ENCODE measurements around the gene ROR1. TPM values are rescaled to one million over a fixed set of nuclear protein-coding genes. Genes with fewer than 3 reads are reported as not detected.
A peak's percentile ranks its signal among the peaks of the same experiment; 100 is the strongest.

The ROR1 gene
- total RNA-seq, 1 donor from 2014 or later, result 13.6 TPM

DNA sequence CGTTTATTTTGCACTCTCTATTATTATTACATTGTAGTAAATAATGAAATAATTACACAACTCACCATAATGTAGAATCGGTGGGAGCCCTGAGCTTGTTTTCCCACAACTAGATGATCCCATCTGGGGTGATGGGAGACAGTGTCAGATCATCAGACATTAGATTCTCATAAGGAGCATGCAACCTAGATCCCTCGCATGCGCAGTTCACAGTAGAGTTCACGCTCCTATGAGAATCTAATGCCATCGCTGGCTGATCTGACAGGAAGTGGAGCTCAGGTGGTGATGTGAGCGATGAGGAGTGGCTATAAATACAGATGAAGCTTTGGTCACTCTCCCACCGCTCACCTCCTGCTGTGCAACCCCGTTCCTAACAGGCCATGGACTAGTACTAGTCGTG, 112.1 kb downstream of the ROR1 start:
- DNase-seq, result no peak

DNA sequence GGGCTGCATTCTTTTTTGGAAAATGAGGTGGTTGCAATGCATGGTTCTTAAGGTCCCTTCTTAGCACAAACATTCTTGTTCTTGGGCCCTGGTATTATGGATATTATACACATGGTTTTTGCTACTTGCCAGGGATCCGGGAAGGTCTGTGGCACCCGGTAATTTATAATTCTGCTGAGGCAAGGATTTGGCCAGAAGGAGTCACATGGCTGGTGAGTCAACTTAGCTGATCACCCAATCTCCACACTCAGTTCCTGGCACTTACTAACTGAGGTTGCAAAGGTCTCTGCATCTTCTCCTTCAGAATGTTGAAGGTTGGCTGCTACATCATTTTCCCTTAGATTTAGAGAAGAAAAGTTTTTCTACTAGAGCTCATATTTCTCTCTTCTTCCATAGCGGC, 112.5 kb downstream of the ROR1 start:
- DNase-seq, result no peak

DNA sequence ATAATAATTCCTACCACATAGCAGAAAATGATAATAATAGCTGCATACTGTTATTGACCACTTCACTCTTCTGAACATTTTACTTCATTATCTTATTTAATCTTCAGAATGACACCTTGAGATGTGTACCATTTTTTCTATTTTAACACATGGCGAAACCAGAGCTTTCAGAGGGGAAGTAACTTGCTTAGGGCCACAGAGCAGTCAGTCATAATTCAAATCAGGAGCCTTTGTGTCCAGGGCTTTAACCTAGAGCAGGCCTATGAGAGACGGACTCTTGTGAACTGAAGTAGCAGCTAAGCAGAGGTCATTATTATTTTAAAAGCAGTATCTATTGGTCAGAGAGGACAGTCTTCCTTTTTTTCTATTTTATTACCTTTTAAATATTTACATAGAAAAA, 114.0 kb downstream of the ROR1 start:
- DNase-seq, result no peak

DNA sequence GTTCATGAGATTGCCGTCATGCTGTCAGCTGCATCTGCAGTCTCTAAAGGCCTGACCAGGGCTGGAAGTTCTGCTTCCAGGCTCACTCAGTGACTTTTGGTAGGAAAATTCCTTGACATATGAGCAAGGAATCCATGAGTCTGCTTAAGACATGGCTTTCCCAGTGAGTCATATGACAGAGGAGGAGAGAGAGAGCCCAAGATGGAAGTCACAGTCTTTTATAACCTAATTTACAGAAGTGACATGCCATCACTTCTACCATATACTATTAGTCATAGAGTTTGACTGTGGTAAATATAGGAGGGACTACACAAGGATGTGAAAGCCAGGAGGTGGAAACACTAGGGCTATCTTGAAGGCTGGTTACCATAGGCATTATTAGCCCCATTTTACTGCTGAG, 115.2 kb downstream of the ROR1 start:
- DNase-seq, result no peak

DNA sequence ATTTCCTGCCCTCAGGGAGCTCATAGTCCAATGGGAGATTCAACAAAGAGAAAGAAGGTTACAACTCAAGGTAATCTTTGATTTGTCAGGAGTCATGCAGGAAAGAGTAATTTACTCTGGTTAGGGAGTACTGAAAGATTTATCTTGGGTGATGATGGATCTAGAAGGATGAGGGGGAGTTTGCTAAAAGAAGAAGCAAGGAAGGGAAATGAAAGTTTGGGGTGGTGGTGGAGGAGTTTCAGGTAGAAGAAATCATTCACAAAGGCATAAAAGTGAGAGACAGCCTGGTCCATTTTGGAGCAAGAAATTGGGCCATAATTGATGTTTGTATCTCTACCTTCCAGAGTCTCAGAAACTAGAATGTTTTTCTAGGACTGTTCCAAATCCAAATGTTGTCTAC, 116.7 kb downstream of the ROR1 start:
- DNase-seq, result no peak

DNA sequence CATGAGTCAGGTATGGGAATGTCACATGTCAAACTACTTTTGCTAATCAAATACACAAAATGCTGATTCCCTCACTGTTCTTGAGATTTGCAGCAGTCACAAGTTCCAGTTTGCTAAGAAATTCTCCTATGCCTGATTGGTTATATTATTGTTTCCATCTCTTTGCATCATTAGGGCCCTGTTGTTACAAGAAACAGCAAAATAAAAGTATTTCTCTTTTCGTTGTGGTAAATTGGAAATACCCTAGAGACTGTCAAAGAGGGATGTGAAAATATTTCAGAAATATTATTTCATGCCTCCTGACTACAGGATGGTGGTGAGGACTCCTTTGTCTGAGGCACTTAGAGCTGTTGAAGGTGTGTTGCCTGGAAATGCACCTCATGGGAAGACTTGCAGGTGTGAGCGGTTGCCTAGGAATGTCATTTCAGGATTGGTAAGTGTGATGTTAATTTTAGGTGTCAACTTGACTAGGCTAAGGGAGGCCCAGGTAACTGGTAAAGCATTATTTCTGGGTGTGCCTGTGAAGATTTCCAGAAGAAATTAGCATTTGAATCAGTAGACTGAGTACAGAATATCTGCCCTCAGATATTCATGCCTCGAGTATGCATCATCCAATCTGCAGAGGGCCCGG, 117.4 kb downstream of the ROR1 start:
- no peak for DNase-seq

DNA sequence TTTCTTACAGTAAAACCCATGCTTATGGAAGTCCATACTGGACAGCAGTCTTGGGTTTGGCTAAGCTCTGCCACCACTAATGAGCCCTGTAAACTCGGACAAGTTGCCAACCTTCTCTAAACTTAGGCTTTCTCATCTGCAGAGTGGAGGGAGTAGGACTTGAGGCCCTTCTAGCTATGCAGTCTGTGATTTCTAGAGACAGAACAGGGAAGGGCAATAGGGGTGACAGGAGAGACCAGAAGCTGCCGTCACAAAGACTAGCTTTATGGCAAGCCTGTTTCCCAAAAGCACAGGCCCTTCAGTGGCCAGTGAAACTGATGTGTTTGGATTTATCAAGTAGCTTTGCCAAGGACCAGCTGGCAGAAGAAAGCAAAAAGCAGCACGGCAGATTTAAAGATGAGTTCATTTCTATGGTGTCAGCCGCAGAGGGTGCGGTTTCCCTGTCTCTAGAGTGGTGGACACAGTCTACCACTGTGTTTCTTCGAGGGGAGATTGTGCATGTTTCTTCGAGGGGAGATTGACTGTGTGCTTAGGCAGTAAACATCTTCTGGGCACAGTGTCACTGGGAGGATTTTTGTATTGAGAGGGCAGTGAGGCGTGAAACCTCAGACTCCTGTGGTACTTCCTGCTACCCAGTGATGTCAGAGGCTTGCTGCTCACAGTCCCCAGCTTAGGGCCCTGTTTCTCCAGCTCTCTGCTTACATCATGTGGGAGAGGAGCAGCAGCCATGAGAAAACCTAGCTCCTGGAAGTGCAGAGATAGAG, 119.0 kb downstream of the ROR1 start:
- peak; percentile 39 for DNase-seq

DNA sequence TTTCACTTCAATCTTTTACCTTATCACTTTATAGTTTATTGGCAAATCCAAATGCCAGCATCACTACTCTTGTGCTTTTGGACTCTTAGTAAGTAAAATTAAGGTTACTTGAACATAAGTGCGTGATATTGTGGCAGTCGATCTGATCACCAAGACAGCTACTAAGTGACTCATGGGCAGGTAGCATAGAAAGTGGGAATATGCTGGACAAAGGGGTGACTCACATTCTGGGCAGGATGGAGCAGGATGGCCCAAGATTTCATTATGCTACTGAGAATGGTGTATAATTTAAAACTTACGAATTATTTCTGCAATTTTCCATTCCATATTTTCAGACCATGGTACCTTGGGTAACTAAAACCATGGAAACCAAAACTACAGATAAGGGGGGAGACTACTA, 120.2 kb downstream of the ROR1 start:
- no peak for DNase-seq

DNA sequence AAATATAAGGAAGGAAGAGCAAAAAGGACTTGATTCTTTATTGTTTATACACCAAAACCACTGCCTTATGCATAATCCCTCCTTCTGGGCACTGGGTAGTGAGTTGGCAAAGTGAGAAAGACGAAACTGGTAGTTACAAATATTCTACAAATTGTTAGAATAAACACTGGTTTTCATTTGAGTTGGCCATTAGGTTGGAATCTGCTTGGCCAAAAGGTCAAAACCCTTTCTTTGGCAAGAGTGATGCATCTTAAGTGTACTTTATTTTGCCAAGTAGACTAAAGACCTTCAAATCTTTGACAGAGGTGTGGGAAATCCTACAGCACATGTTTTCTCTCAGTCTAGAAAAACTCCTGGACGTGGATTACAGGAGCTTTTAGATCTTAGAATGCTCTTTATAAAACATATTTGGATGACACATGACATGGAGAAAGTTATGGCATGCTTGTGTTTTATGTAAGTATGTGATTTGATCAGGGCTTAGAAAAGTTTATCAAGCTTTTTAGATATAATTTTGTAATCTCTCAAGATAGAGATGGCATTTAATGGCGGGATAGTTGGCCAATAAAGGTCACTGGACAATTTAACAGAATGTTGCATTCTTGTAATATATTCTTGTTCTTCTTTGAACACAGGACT, 120.9 kb downstream of the ROR1 start:
- DNase-seq, result no peak

DNA sequence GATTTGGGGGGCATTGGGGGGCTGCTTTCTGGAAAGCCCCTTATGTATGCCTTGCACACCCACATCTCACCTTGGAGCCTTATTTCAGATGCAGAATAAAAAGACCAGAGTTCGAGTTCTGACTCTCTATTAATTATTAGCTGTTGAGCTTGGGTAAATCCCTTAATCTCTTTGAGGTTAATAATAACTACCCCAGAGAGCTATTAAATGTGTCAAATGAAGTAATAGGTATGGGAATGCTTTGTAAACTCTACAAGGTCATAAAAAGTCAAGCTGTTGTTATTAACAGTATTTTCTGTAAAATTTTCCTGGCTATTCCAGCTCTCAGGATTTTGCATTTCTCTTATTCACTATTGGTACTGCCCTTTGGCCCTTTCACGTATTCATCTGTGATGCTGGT, 122.9 kb downstream of the ROR1 start:
- DNase-seq, result no peak

DNA sequence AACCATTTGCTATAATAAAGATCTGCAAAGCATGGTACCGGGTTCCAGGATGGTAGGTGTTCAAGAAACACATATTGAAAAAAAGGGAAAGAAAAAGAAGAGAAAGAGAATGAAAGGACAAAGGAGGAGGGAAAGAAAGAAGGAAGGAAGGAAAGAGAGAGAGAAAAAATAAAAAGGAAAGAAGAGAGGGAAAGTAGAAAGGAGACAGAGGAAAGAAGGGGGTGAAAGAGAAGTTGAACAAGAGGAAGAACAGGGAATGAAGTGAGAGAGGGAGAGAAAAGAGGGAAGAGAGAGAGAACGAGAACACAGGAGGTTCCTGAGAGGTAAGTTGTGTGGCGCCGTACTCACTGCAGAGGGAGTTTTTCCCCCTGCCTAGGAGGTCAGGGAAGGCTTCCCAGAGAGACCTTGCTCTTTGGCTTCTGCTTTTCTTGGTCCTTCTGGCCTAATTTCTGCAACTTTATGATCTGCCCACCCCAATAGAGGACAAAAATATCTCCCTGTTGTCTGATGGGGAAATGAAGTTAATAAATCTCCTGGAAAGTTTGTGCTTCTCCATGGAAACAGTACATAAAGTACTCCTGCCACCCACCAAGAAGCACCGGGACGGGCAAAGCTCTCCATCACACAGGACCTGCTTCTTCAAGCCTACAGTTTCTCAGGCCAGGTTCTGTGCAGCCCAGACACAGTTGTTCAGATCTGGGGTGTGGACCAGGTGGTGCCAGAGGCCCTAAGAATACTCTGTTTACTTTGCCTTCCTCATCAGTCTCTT, 124.8 kb downstream of the ROR1 start:
- no peak for DNase-seq

DNA sequence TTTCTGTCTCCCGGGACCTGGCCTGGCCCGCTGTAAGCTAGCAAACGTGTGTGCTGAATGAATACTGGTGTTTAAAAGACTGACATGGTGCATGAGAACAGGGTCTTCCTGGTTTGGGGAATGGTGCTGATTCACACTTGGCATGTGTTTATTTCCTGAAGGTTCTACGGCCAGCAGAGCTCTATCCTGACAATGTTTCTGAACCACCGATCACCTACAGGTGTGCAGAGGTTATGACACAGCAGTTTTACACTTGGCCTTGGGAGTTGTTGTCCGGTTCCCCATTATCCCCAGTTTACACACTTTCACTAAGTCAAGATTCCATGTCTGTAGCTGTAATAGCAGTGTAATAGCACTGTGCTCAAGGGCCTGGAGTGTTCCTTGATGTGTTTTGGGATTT, 127.3 kb downstream of the ROR1 start:
- DNase-seq, result no peak

DNA sequence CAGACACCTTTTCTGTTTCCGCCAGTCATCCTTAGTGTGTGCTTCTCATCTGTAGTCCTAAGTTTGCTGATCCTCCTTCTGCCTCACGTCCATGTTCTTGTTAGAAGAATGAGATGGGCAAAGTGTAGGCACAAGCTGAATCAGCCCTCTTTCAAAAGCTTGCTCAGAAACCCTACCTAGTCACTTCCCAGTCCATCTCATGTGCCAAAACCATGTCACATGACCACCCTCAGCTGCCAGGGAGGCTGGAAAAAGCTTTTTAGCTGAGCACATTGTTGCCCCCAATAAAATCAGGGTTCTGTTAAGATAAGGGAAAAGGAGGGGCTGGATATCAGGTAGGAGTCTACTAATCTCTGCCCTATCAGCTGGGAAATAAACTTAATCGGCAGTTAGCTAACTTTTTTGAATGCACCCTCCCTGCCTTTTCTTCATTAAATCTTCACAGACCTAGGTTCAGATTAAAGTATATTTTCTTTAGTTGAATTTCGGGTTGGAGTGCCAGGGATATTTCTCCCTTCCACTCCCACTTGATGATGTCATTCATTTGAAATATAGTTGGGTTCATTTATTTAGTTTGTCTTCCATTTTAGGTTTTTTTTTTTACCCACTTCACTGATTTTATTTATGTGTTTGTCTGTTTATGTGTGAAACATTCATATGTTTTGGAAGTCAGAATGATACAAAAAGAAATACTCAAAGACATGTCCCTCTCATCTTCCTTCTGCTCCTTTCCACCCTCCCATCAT, 129.2 kb downstream of the ROR1 start:
- DNase-seq, result no peak

DNA sequence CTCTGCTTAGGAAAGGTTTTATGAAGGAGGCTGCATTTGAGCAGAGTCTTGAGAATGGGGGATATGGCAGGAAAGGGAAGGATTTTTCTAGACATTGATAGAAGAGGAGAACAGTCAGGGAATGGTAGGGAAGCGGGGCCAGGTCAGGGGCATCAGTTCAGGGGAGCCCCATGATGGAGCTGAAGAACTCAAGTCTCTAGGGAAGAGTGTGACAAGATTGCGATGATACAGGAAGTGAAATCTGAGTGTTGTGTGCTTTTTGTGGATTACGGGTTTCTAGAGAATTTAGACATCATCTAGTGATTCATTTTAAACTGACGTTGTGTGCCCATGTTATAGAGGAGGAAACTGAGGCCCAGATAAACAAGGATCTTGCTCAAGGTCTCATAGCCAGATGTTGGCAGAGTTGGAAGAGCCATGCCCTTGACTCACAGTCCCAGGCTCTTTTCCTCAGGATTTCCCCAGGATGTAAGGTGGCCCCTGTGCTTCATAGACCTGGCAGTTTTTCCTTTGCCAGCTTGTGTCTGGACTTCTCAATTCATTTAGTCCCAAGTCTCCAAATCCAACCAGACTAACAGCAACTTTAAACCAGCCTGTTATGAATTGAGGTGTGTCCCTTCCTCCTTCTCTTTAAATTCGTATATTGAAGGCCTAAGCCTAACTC, 130.3 kb downstream of the ROR1 start:
- DNase-seq, result no peak

DNA sequence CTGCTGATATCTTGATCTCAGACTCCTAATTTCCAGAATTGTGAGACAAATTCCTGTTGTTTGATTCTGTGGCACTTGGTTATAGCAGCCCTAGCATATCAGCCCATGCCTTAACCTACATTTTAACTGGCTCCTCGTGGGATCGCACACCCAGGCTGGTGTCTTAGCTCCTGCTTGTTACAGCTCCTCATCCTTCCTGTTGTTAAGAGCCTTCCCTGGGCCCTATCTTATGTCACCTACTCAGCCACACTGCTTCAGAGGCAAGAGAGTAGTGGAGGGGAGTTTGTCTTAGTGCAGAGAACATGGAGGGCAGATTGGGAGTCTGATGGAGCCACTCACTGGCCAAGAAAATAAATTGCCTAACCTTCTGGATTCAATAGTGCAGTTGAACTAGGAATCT, 131.0 kb downstream of the ROR1 start:
- no peak for DNase-seq

DNA sequence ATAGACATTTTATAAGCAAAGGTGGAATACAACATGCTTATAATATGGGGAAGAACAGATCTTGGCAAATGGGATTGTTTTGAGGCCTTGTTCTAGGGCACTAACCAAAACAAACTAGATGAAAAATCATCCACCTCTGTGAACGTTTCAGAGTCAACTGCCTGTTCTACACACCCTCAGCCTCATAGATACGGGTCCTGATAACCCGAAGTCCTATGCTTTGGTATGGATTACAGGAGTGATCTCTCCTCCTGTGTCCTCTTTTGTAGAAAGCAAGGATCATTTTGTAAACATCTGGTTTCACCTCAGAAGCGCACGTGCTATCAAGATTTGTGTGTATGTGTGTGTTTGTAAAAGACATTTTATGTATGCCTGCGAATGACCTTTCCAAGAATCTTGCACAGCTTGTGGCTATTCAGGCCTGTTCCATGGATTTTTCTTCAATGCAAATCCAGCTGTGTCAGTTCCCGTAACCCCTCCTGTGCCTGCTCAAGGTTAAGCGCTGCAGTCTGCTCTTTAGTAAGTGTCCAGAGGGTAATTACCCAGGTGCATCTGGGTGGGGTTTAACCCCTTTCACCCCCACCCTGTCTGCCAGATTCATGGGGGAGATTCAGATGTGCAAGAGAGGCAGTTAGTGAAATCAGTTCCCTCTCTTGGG, 132.4 kb downstream of the ROR1 start:
- DNase-seq, result peak; percentile 45

DNA sequence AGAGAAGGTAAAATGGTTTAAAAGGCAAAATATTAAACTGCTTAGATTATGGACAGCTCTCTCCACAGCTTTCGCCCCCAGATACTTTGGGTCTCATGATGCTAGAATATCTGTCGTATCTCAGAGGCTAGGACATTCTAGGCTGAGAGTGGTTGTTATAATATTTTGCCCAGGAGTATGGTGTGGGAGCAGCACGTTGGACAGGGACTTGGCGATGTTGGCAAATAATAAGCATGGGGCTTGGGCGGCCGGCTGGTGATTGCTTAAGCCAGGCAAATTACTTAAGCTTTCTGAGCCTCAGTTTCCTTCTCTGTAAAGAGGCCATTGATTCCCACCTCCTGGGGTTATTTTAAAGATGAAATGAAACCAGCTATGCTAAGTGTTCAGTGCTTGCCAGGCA, 133.2 kb downstream of the ROR1 start:
- no peak for DNase-seq

DNA sequence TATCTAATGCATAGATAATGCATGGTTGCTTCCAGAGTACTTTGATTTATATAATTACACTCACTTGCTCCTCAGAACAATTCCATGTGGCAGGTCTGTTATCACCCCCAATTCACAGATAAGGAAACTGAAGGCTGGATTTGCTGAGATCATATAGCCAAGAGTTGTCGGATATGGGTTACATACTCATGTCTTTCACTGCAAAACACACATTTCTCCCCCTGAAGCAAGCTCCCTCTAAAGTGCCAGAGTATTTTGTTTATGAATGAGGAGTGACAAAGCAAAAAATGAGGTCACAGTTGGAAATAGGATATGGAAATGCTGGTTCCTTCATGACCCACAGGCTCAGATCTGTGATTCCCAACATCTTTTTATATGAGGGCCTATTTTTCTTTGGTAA, 134.2 kb downstream of the ROR1 start:
- no peak for DNase-seq

DNA sequence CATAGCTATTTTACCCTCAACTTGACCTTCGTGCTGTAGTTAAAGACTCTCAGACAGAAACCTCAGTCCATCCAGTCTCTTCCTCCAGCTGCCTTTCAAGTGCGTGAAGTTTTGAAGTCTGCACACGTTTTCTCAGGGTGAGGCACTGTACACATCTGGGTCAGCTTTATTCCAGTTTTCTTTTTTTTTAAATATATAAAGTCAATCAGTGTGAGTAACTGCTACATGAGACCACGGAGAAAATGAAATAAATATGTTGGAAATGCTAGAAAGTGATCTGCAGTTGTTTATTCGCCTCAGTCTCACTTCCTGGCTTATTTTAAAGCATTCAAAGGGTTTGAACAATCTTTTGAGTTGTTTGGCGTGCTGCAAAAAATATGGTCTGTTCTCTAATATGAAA, 135.7 kb downstream of the ROR1 start:
- DNase-seq, result peak; percentile 61

DNA sequence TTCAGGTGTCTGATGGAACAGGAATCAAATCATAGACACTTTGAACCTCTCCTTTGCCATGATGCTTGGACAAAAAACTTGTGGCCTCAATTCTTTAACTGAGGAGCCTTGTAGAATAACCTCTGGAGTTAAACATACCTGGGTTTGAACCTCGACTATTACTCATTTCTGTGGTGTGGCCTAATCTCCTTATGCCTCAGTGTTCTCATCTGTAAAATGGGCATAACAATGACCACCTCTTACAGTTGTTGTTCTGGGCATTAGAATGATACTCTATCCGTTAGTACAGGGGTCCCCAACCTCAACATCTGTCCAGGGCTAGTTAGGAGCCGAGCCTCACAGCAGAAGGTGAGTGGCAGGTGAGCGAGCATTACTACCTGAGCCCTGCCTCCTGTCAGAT, 137.2 kb downstream of the ROR1 start:
- DNase-seq, result no peak

DNA sequence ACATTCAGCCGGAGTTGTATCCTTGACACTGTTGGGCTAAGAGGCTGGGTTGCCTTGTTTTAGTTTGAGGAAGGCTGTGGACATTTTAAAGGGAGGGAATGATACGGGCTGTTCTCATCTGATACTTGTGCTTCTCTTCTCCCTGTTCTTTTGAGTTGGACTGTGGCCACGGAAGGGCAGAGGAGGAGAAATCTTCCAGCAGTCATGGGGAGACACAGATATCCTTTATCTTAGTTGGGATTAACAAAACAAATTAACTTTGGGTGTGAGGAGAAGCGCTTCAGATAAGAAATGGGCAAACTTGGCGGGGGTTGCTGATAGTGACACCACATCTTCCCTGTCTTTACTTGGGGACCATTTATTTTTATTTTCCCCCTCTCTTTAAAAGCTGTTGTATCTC, 138.8 kb downstream of the ROR1 start:
- no peak for DNase-seq
